SK-N-SH treated with all-trans-retinoic acid at 6 μM for 48 hours (cell line): Measurements from ENCODE around the gene PTX4.

Experiments used
- BACH2 ChIP-seq: fragments of 250-450 bp; sonication (Bioruptor Pico); IDR thresholded peaks from 2 replicates; pipeline ENCODE4 v1.9.0; 2021; ENCODE audit warnings: mild to moderate bottlenecking, borderline replicate concordance
- OSR1 ChIP-seq: fragments of 250-450 bp; sonication (Bioruptor Pico); IDR thresholded peaks from 2 replicates; pipeline ENCODE4 v1.8.0; 2022; ENCODE audit warnings: moderate library complexity, mild to moderate bottlenecking, inconsistent platforms

- TF ChIP-seq BACH2 (CRISPR knock-in tag) (no peak), OSR1 (CRISPR knock-in tag) (no peak)
Observed at GRCh38 chr16:1486551-1487390, 2.0 kb downstream of the PTX4 start.
